ENCODE results near the gene CADPS2.
A peak's percentile ranks its signal among the peaks of the same experiment; 100 is the strongest.

CADPS2 gene

GRCh38 chr7:122803323-122803722 lies 82.9 kb downstream of the CADPS2 start:
- peak; percentile 15 for DNase-seq (ENCODE audit: low read depth, low spot score)
- in situ Hi-C loops (cut with HindIII; ENCODE audit: low sequenced_read_pairs): no loop called here
- H3K4me3 ChIP-seq (ENCODE audit: low read depth, low read length): no peak overlapping the region
- peak; percentile 39 for TF ChIP-seq CTCF (IDR thresholded peaks at IDR 0.05; ENCODE audit: low read depth, low read length)

GRCh38 chr7:122802301-122802751 lies 83.9 kb downstream of the CADPS2 start:
- no peak for DNase-seq (ENCODE audit: low read depth, low spot score)
- TF ChIP-seq CTCF (IDR thresholded peaks at IDR 0.05; ENCODE audit: low read depth, low read length): no peak
- H3K4me3 ChIP-seq (ENCODE audit: low read depth, low read length): no peak overlapping the region
- in situ Hi-C loops (cut with HindIII; ENCODE audit: low sequenced_read_pairs): no loop called here

DNA sequence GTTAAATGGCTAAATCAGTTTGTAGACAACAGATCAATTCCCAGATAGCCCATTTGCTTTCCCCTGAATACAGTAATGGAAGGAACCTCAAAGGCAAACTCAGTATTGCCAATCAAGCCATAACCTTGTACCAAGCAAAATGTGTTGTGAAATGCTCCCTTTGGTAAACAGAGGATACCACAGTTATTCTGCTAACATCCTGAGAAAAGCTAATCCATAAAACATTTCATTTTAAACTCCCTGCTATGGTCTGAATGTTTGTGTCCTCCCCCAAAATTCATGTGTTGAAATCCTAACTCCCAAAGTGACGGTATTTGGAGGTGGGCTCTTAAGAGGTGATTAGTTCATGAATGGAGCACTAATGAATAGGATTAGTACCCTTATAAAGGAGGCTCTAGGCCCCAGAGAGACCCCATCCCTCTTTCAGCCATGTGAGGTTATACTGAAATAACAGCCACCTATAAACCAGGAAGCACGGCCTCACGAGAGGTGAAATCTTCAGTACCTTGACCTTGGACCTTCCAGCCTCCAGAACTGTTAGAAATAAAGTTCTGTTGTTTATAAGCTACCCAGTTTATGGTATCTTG lies 94.2 kb downstream of the CADPS2 start:
- in situ Hi-C loops (cut with HindIII; ENCODE audit: low sequenced_read_pairs): no loop called here
- DNase-seq (ENCODE audit: low read depth, low spot score): no peak
- no peak overlapping the region for H3K4me3 ChIP-seq (ENCODE audit: low read depth, low read length)
- no peak for TF ChIP-seq CTCF (IDR thresholded peaks at IDR 0.05; ENCODE audit: low read depth, low read length)

GRCh38 chr7:122790591-122790990 lies 95.7 kb downstream of the CADPS2 start:
- H3K4me3 ChIP-seq (ENCODE audit: low read depth, low read length): no peak overlapping the region
- in situ Hi-C loops (cut with HindIII; ENCODE audit: low sequenced_read_pairs): no loop called here
- TF ChIP-seq CTCF (IDR thresholded peaks at IDR 0.05; ENCODE audit: low read depth, low read length): no peak
- no peak for DNase-seq (ENCODE audit: low read depth, low spot score)

DNA sequence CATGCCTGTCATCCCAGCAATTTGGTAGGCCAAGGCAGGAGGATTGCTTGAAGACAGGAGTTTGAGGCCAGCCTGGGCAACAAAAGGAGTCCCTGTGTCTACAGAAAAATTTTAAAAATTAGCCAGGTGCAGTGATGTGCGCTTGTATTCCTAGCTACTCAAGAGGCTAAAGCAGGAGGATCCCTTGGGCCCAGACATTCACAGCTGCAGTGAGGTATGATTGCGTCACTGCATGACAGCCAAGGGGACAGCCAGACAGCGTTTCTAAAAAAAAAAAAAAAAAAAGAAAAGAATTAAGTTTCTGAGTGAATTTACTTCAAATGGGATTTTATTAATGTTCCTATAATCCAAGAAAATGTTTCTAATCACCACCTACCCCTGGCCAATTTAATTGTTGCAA lies 96.1 kb downstream of the CADPS2 start:
- DNase-seq (ENCODE audit: low read depth, low spot score): no peak
- TF ChIP-seq CTCF (IDR thresholded peaks at IDR 0.05; ENCODE audit: low read depth, low read length): no peak
- in situ Hi-C loops (cut with HindIII; ENCODE audit: low sequenced_read_pairs): no loop called here
- no peak overlapping the region for H3K4me3 ChIP-seq (ENCODE audit: low read depth, low read length)

DNA sequence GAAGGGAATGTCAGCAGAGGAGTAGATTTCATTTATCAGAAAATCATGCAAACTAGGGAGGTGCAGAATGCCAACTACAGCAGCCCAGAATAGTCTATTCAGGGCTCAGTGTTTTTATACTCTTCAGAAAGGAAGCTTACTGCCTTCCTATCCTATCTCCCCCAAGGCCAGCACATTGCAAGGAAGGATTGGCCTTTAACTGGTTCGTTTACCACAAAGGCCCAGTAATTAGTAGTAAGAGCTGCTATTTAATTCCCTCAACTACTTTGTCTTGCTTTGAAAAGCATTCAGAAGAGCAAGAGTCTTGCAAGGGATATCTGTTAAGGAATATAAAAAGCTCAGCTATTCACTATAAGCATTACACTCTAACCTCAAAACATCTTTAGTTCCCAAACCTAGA lies 97.1 kb downstream of the CADPS2 start:
- no peak overlapping the region for H3K4me3 ChIP-seq (ENCODE audit: low read depth, low read length)
- no peak for DNase-seq (ENCODE audit: low read depth, low spot score)
- in situ Hi-C loops (cut with HindIII; ENCODE audit: low sequenced_read_pairs): no loop called here
- no peak for TF ChIP-seq CTCF (IDR thresholded peaks at IDR 0.05; ENCODE audit: low read depth, low read length)
